DND-41 (cell line): ENCODE measurements around the gene NPRL2.

Experiments
- EZH2 ChIP-seq: IDR thresholded peaks from 3 replicates; pipeline ENCODE4 v1.6.1; 2012; ENCODE audit warnings: borderline replicate concordance, low read depth, mild to moderate bottlenecking, moderate library complexity, low read length, inconsistent platforms; ENCODE audit not compliant: severe bottlenecking
- TF ChIP-seq, protein P1 (sequence below): IDR thresholded peaks from 2 replicates; pipeline ENCODE4 v1.5.1; 2012; ENCODE audit warnings: borderline replicate concordance, low read length, moderate library complexity, mild to moderate bottlenecking; ENCODE audit not compliant: poor library complexity, severe bottlenecking; ENCODE audit errors: extremely low read depth

GRCh38 chr3:50316657-50317242 lies 33.8 kb downstream of the NPRL2 start:
- no peak for TF ChIP-seq EZH2
- TF ChIP-seq, protein P1, sequence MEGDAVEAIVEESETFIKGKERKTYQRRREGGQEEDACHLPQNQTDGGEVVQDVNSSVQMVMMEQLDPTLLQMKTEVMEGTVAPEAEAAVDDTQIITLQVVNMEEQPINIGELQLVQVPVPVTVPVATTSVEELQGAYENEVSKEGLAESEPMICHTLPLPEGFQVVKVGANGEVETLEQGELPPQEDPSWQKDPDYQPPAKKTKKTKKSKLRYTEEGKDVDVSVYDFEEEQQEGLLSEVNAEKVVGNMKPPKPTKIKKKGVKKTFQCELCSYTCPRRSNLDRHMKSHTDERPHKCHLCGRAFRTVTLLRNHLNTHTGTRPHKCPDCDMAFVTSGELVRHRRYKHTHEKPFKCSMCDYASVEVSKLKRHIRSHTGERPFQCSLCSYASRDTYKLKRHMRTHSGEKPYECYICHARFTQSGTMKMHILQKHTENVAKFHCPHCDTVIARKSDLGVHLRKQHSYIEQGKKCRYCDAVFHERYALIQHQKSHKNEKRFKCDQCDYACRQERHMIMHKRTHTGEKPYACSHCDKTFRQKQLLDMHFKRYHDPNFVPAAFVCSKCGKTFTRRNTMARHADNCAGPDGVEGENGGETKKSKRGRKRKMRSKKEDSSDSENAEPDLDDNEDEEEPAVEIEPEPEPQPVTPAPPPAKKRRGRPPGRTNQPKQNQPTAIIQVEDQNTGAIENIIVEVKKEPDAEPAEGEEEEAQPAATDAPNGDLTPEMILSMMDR, result no peak
